Measurements from ENCODE around the gene TMSB4X. TPM values are rescaled to one million over a fixed set of nuclear protein-coding genes. Genes with fewer than 3 reads are reported as not detected.

Gene TMSB4X
- polyA plus RNA-seq, 1 donor, result 2,566 TPM

- no peak for DNase-seq
Observed at GRCh38 chrX:13022926-13023325, 48.0 kb downstream of the TMSB4X start.

GRCh38 chrX:13023567-13023966 lies 48.7 kb downstream of the TMSB4X start:
- no peak for DNase-seq

GRCh38 chrX:13023979-13024378 lies 49.1 kb downstream of the TMSB4X start:
- no peak for DNase-seq

GRCh38 chrX:13024986-13025385 lies 50.1 kb downstream of the TMSB4X start:
- no peak for DNase-seq

Other genes starting within 250 kb of the TMSB4X start
- 92.7 TPM for gene PRPS2, start 183.7 kb upstream of the TMSB4X start, polyA plus RNA-seq (ENCODE audit: insufficient read length)
- 0.58 TPM for gene TLR7, start 108.0 kb upstream of the TMSB4X start, polyA plus RNA-seq (ENCODE audit: insufficient read length)
- gene TLR8, start 68.5 kb upstream of the TMSB4X start, polyA plus RNA-seq (ENCODE audit: insufficient read length), result 0.15 TPM
- gene FAM9C, start 69.5 kb downstream of the TMSB4X start, polyA plus RNA-seq (ENCODE audit: insufficient read length), result 0.25 TPM

Measured in left kidney (tissue), 2 donors.